ENCODE results near the gene COBL.

The COBL gene

GRCh38 chr7:51299391-51300133 lies 17.0 kb downstream of the COBL start:
- no peak overlapping the region for H4K8ac ChIP-seq (ENCODE audit: low read depth, low read length)
- no peak overlapping the region for H2BK12ac ChIP-seq (ENCODE audit: low read length)
- H3K36me3 ChIP-seq (replicated peaks in 1 of 2; ENCODE audit: control insufficient read depth in 2 of 2, insufficient read depth in 2 of 2, low read length in 2 of 2), result no peaks in the 10 kb centered on the region
- H2BK15ac ChIP-seq (ENCODE audit: low read length), result no peak overlapping the region
- no peak for DNase-seq (ENCODE audit: low spot score)
- H3K14ac ChIP-seq (ENCODE audit: low read length), result no peak overlapping the region
- no peak overlapping the region for H3K4me3 ChIP-seq (ENCODE audit: low read length in 2 of 2)
- no peak overlapping the region for H2BK5ac ChIP-seq (ENCODE audit: low read length)
- H3K27ac ChIP-seq (replicated peaks; ENCODE audit: low read length), result no peak overlapping the region
- H3K4me2 ChIP-seq (ENCODE audit: insufficient read depth, low read length, poor library complexity, severe bottlenecking), result no peak overlapping the region
- H3K9me3 ChIP-seq (replicated peaks in 1 of 2; ENCODE audit: control insufficient read depth in 2 of 2, insufficient read depth in 1 of 2, low read depth in 1 of 2, low read length in 2 of 2), result no peaks in the 10 kb centered on the region
- no peaks in the 10 kb centered on the region for H3K79me1 ChIP-seq (ENCODE audit: low read depth, low read length)
- no peak overlapping the region for H2AK5ac ChIP-seq (ENCODE audit: low read depth, low read length)
- WGBS, 2 donors (ENCODE audit: extremely low coverage in 2 of 2, insufficient read length in 2 of 2, insufficient replicate concordance in 1 of 2), result no CpG with 5 or more reads among the region's 5 CpGs
- no peak overlapping the region for H4K91ac ChIP-seq (ENCODE audit: low read depth, low read length, poor library complexity)
- H2BK120ac ChIP-seq (ENCODE audit: low read depth, low read length), result no peak overlapping the region
- no peak overlapping the region for H3K9ac ChIP-seq (ENCODE audit: low read depth, low read length, poor library complexity)
- no peak overlapping the region for H3K23ac ChIP-seq (ENCODE audit: low read depth, low read length, poor library complexity)
- H3K18ac ChIP-seq (ENCODE audit: low read length), result peak overlapping the region; percentile 52
- H3K4me1 ChIP-seq (ENCODE audit: control insufficient read depth in 2 of 2, insufficient read depth in 1 of 2, low read depth in 1 of 2, low read length in 2 of 2), result peaks cover 0 to 6% of the 10 kb centered on the region in 2 donors
- H3K4ac ChIP-seq (ENCODE audit: low read length), result no peak overlapping the region
- H2AFZ ChIP-seq (ENCODE audit: low read length), result no peak overlapping the region
- H3K27me3 ChIP-seq (ENCODE audit: control insufficient read depth in 3 of 3, insufficient read depth in 3 of 3, low read depth in 1 of 3, low read length in 3 of 3), result no peaks in the 10 kb centered on the region

GRCh38 chr7:51298912-51299311 lies 17.7 kb downstream of the COBL start:
- no peak overlapping the region for H4K8ac ChIP-seq (ENCODE audit: low read depth, low read length)
- H3K27me3 ChIP-seq (ENCODE audit: control insufficient read depth in 3 of 3, insufficient read depth in 3 of 3, low read depth in 1 of 3, low read length in 3 of 3), result no peaks in the 10 kb centered on the region
- H3K79me1 ChIP-seq (ENCODE audit: low read depth, low read length), result no peaks in the 10 kb centered on the region
- H2BK5ac ChIP-seq (ENCODE audit: low read length), result no peak overlapping the region
- H3K4me1 ChIP-seq (ENCODE audit: control insufficient read depth in 2 of 2, insufficient read depth in 1 of 2, low read depth in 1 of 2, low read length in 2 of 2), result peaks cover 0 to 3% of the 10 kb centered on the region in 2 donors
- H3K4ac ChIP-seq (ENCODE audit: low read length), result no peak overlapping the region
- no peak overlapping the region for H2BK120ac ChIP-seq (ENCODE audit: low read depth, low read length)
- H3K18ac ChIP-seq (ENCODE audit: low read length), result peak overlapping the region; percentile 7
- H3K36me3 ChIP-seq (replicated peaks in 1 of 2; ENCODE audit: control insufficient read depth in 2 of 2, insufficient read depth in 2 of 2, low read length in 2 of 2), result no peaks in the 10 kb centered on the region
- no peak overlapping the region for H3K9ac ChIP-seq (ENCODE audit: low read depth, low read length, poor library complexity)
- H2AK5ac ChIP-seq (ENCODE audit: low read depth, low read length), result no peak overlapping the region
- DNase-seq (ENCODE audit: low spot score), result no peak
- no peak overlapping the region for H3K27ac ChIP-seq (replicated peaks; ENCODE audit: low read length)
- H3K4me2 ChIP-seq (ENCODE audit: insufficient read depth, low read length, poor library complexity, severe bottlenecking), result no peak overlapping the region
- no CpG with 5 or more reads among the region's 5 CpGs for WGBS, 2 donors (ENCODE audit: extremely low coverage in 2 of 2, insufficient read length in 2 of 2, insufficient replicate concordance in 1 of 2)
- no peak overlapping the region for H4K91ac ChIP-seq (ENCODE audit: low read depth, low read length, poor library complexity)
- H3K4me3 ChIP-seq (ENCODE audit: low read length in 2 of 2), result no peak overlapping the region
- no peak overlapping the region for H2AFZ ChIP-seq (ENCODE audit: low read length)
- H2BK12ac ChIP-seq (ENCODE audit: low read length), result no peak overlapping the region
- H3K9me3 ChIP-seq (replicated peaks in 1 of 2; ENCODE audit: control insufficient read depth in 2 of 2, insufficient read depth in 1 of 2, low read depth in 1 of 2, low read length in 2 of 2), result no peaks in the 10 kb centered on the region
- H3K23ac ChIP-seq (ENCODE audit: low read depth, low read length, poor library complexity), result peak overlapping the region; percentile 34
- no peak overlapping the region for H3K14ac ChIP-seq (ENCODE audit: low read length)
- H2BK15ac ChIP-seq (ENCODE audit: low read length), result no peak overlapping the region

GRCh38 chr7:51297986-51298385 lies 18.6 kb downstream of the COBL start:
- no peak overlapping the region for H2BK12ac ChIP-seq (ENCODE audit: low read length)

GRCh38 chr7:51295440-51296245 lies 21.0 kb downstream of the COBL start:
- WGBS, 2 donors (ENCODE audit: extremely low coverage in 2 of 2, insufficient read length in 2 of 2, insufficient replicate concordance in 1 of 2), result no CpG with 5 or more reads among the region's 3 CpGs
- Histone ChIP-seq H2BK12ac (ENCODE audit: low read length) (no peak overlapping the region), H3K27me3 (ENCODE audit: control insufficient read depth in 3 of 3, insufficient read depth in 3 of 3, low read depth in 1 of 3, low read length in 3 of 3) (no peaks in the 10 kb centered on the region), H3K4me3 (ENCODE audit: low read length in 2 of 2) (no peak overlapping the region), H3K18ac (ENCODE audit: low read length) (no peak overlapping the region), H2BK5ac (ENCODE audit: low read length) (no peak overlapping the region), H3K79me1 (ENCODE audit: low read depth, low read length) (no peaks in the 10 kb centered on the region), H2AK5ac (ENCODE audit: low read depth, low read length) (no peak overlapping the region), H4K8ac (ENCODE audit: low read depth, low read length) (no peak overlapping the region), H4K91ac (ENCODE audit: low read depth, low read length, poor library complexity) (no peak overlapping the region), H2AFZ (ENCODE audit: low read length) (no peak overlapping the region), H3K4me1 (ENCODE audit: control insufficient read depth in 2 of 2, insufficient read depth in 1 of 2, low read depth in 1 of 2, low read length in 2 of 2) (peaks cover 0 to 4% of the 10 kb centered on the region in 2 donors), H3K23ac (ENCODE audit: low read depth, low read length, poor library complexity) (no peak overlapping the region), H2BK120ac (ENCODE audit: low read depth, low read length) (no peak overlapping the region), H2BK15ac (ENCODE audit: low read length) (no peak overlapping the region), H3K4ac (ENCODE audit: low read length) (no peak overlapping the region), H3K36me3 (replicated peaks in 1 of 2; ENCODE audit: control insufficient read depth in 2 of 2, insufficient read depth in 2 of 2, low read length in 2 of 2) (no peaks in the 10 kb centered on the region), H3K27ac (replicated peaks; ENCODE audit: low read length) (no peak overlapping the region), H3K9me3 (replicated peaks in 1 of 2; ENCODE audit: control insufficient read depth in 2 of 2, insufficient read depth in 1 of 2, low read depth in 1 of 2, low read length in 2 of 2) (no peaks in the 10 kb centered on the region), H3K9ac (ENCODE audit: low read depth, low read length, poor library complexity) (no peak overlapping the region), H3K14ac (ENCODE audit: low read length) (no peak overlapping the region), H3K4me2 (ENCODE audit: insufficient read depth, low read length, poor library complexity, severe bottlenecking) (no peak overlapping the region)
- no peak for DNase-seq (ENCODE audit: low spot score)

More at GRCh38 chr7:51297986-51298385, 18.6 kb downstream of the COBL start:
- Histone ChIP-seq H4K8ac (ENCODE audit: low read depth, low read length) (no peak overlapping the region), H3K27me3 (ENCODE audit: control insufficient read depth in 3 of 3, insufficient read depth in 3 of 3, low read depth in 1 of 3, low read length in 3 of 3) (no peaks in the 10 kb centered on the region), H3K23ac (ENCODE audit: low read depth, low read length, poor library complexity) (no peak overlapping the region), H3K14ac (ENCODE audit: low read length) (no peak overlapping the region), H2AFZ (ENCODE audit: low read length) (no peak overlapping the region), H3K4me2 (ENCODE audit: insufficient read depth, low read length, poor library complexity, severe bottlenecking) (no peak overlapping the region), H3K9ac (ENCODE audit: low read depth, low read length, poor library complexity) (no peak overlapping the region), H2AK5ac (ENCODE audit: low read depth, low read length) (no peak overlapping the region), H3K27ac (replicated peaks; ENCODE audit: low read length) (no peak overlapping the region), H3K9me3 (replicated peaks in 1 of 2; ENCODE audit: control insufficient read depth in 2 of 2, insufficient read depth in 1 of 2, low read depth in 1 of 2, low read length in 2 of 2) (no peaks in the 10 kb centered on the region), H3K4me3 (ENCODE audit: low read length in 2 of 2) (no peak overlapping the region), H3K18ac (ENCODE audit: low read length) (no peak overlapping the region), H3K4me1 (ENCODE audit: control insufficient read depth in 2 of 2, insufficient read depth in 1 of 2, low read depth in 1 of 2, low read length in 2 of 2) (peaks cover 0 to 3% of the 10 kb centered on the region in 2 donors), H3K36me3 (replicated peaks in 1 of 2; ENCODE audit: control insufficient read depth in 2 of 2, insufficient read depth in 2 of 2, low read length in 2 of 2) (no peaks in the 10 kb centered on the region), H2BK15ac (ENCODE audit: low read length) (no peak overlapping the region), H2BK120ac (ENCODE audit: low read depth, low read length) (no peak overlapping the region), H2BK5ac (ENCODE audit: low read length) (no peak overlapping the region), H3K4ac (ENCODE audit: low read length) (no peak overlapping the region), H3K79me1 (ENCODE audit: low read depth, low read length) (no peaks in the 10 kb centered on the region), H4K91ac (ENCODE audit: low read depth, low read length, poor library complexity) (no peak overlapping the region)
- no peak for DNase-seq (ENCODE audit: low spot score)
- no CpG with 5 or more reads among the region's 3 CpGs for WGBS, 2 donors (ENCODE audit: extremely low coverage in 2 of 2, insufficient read length in 2 of 2, insufficient replicate concordance in 1 of 2)
